Caco-2 (cell line): ENCODE measurements around the gene HOXA11. TPM values are rescaled to one million over a fixed set of nuclear protein-coding genes. Genes with fewer than 3 reads are reported as not detected.

Experiments used
- BruUV-seq: library from RNA; stranded (reverse); fragments of 400-500 nt; replicated peaks from 2 replicates; lab custom pipeline; 2021; lab: Mats Ljungman, UMichigan
- CTCF ChIA-PET: fragments of 300-600 bp; sonication (Branson Sonifier 250); formaldehyde crosslinking; loops from one replicate; lab custom pipeline; 2022; ENCODE audit warnings: antibody characterized with exemption; lab: Charles Lee
- POLR2A ChIA-PET: fragments of 300-600 bp; sonication (Branson Sonifier 250); formaldehyde crosslinking; loops from one replicate; lab custom pipeline; 2022; ENCODE audit warnings: antibody characterized with exemption; lab: Charles Lee
- DNase-seq, 2 experiments: peaks; one replicate each; pipeline versions ENCODE4 v3.0.0 to v3.0.0-alpha.2; 2020 to 2022
- H3K27me3 ChIP-seq: replicated peaks from 2 replicates; pipeline ENCODE4 v1.6.0; 2011; ENCODE audit warnings: low read length; ENCODE audit not compliant: control insufficient read depth, insufficient read depth
- H3K36me3 ChIP-seq: 2 replicates; pipeline ENCODE4 v1.5.1; 2011; ENCODE audit warnings: low read length; ENCODE audit not compliant: control insufficient read depth, insufficient read depth
- H3K4me1 ChIP-seq: fragments of 250-450 bp; sonication (Bioruptor Pico); 2 replicates; pipeline ENCODE4 v1.5.1; 2020; ENCODE audit warnings: mild to moderate bottlenecking
- H3K4me3 ChIP-seq: 2 replicates; pipeline ENCODE4 v1.5.1; 2011; ENCODE audit warnings: low read depth, mild to moderate bottlenecking, control low read depth, low read length
- H3K9me3 ChIP-seq: fragments of 250-450 bp; sonication (Bioruptor Pico); 2 replicates; pipeline ENCODE4 v1.5.1; 2020; ENCODE audit warnings: mild to moderate bottlenecking, moderate library complexity
- H3K27ac Mint-ChIP-seq: one replicate; pipeline ENCODE4 v1.8.0; 2022; ENCODE audit warnings: mixed read lengths; ENCODE audit not compliant: unreplicated experiment
- H3K27me3 Mint-ChIP-seq: one replicate; pipeline ENCODE4 v1.8.0; 2022; ENCODE audit warnings: mixed read lengths; ENCODE audit not compliant: insufficient read depth, unreplicated experiment
- H3K36me3 Mint-ChIP-seq: one replicate; pipeline ENCODE4 v1.8.0; 2022; ENCODE audit warnings: mild to moderate bottlenecking, mixed read lengths; ENCODE audit not compliant: insufficient read depth, unreplicated experiment
- H3K4me1 Mint-ChIP-seq: one replicate; pipeline ENCODE4 v1.8.0; 2022; ENCODE audit warnings: low read depth, mixed read lengths; ENCODE audit not compliant: unreplicated experiment
- H3K4me3 Mint-ChIP-seq: one replicate; pipeline ENCODE4 v1.8.0; 2022; ENCODE audit warnings: mild to moderate bottlenecking, moderate library complexity, mixed read lengths; ENCODE audit not compliant: unreplicated experiment
- H3K9me3 Mint-ChIP-seq: one replicate; pipeline ENCODE4 v1.8.0; 2022; ENCODE audit warnings: mixed read lengths; ENCODE audit not compliant: unreplicated experiment
- CTCF ChIP-seq, 2 experiments: fragments of 200-600 bp in 1 of 2; IDR thresholded peaks; 1 replicate in 1 of 2; 2 replicates in 1 of 2; pipeline versions ENCODE4 v1.5.1 to v1.8.0; 2011 to 2022; ENCODE audit warnings: antibody characterized with exemption in 1 of 2, control low read depth in 1 of 2, inconsistent platforms in 1 of 2, low read depth in 1 of 2, low read length in 1 of 2, mild to moderate bottlenecking in 1 of 2, moderate library complexity in 1 of 2; ENCODE audit not compliant: insufficient read depth in 1 of 2, severe bottlenecking in 1 of 2, unreplicated experiment in 1 of 2
- intact Hi-C: fragments of 100-400 bp; cut with micrococcal nuclease; formaldehyde crosslinking; loops from one replicate; pipeline ENCODE4 v1.10.0; 2022; ENCODE audit not compliant: unreplicated experiment
- total RNA-seq: library from RNA; stranded (reverse); gene quantifications from 2 replicates; pipeline ENCODE4 v1.2.3, GENCODE V29; 2022

HOXA11 gene
- total RNA-seq, 1 experiment from 2014 or later: 0.73 TPM

- peaks cover 5% of the 10 kb centered on the region for H3K27me3 Mint-ChIP-seq
- TF ChIP-seq CTCF (IDR thresholded peaks at IDR 0.05; ENCODE audit: insufficient read depth in 1 of 2, low read depth in 1 of 2, low read length in 1 of 2, severe bottlenecking in 1 of 2, unreplicated experiment in 1 of 2): no peak
- H3K4me1 Mint-ChIP-seq: peaks cover 6% of the 10 kb centered on the region
- BruUV-seq: no TSS peak
- no peaks in the 10 kb centered on the region for H3K36me3 ChIP-seq
- H3K9me3 Mint-ChIP-seq: no peaks in the 10 kb centered on the region
- H3K27me3 ChIP-seq: peaks cover under 1% of the 10 kb centered on the region
- no peaks in the 10 kb centered on the region for H3K36me3 Mint-ChIP-seq
- peaks cover 5% of the 10 kb centered on the region for H3K4me1 ChIP-seq
- intact Hi-C loops: no loop called here
- DNase-seq: no peak
- CTCF ChIA-PET: no interaction called here
- no peak overlapping the region for H3K4me3 Mint-ChIP-seq
- POLR2A ChIA-PET: interaction anchor here (0.6 kb wide), 1 partner anchor 76 kb away, joined by 3 read pairs; no protein-coding TSS in a partner anchor
- H3K9me3 ChIP-seq: no peaks in the 10 kb centered on the region
- no peak overlapping the region for H3K4me3 ChIP-seq
- H3K27ac Mint-ChIP-seq: no peak overlapping the region
Observed at GRCh38 chr7:27203964-27204594, 19.0 kb upstream of the HOXA11 start.

GRCh38 chr7:27203365-27203953, 18.4 kb upstream of the HOXA11 start:
- no peaks in the 10 kb centered on the region for H3K9me3 ChIP-seq
- H3K27me3 ChIP-seq: peaks cover 2% of the 10 kb centered on the region

GRCh38 chr7:27202862-27203134, 17.8 kb upstream of the HOXA11 start:
- POLR2A ChIA-PET: no interaction called here
- CTCF ChIA-PET: no interaction called here
- no peaks in the 10 kb centered on the region for H3K9me3 Mint-ChIP-seq
- BruUV-seq: no TSS peak
- H3K36me3 Mint-ChIP-seq: no peaks in the 10 kb centered on the region
- Histone ChIP-seq H3K27me3 (peaks cover 2% of the 10 kb centered on the region), H3K4me1 (peaks cover 8% of the 10 kb centered on the region), H3K36me3 (no peaks in the 10 kb centered on the region), H3K9me3 (no peaks in the 10 kb centered on the region), H3K4me3 (no peak overlapping the region)
- intact Hi-C loops: no loop called here
- no peaks in the 10 kb centered on the region for H3K4me1 Mint-ChIP-seq
- TF ChIP-seq CTCF (IDR thresholded peaks at IDR 0.05; ENCODE audit: insufficient read depth in 1 of 2, low read depth in 1 of 2, low read length in 1 of 2, severe bottlenecking in 1 of 2, unreplicated experiment in 1 of 2): no peak
- no peak for DNase-seq
- peaks cover 11% of the 10 kb centered on the region for H3K27me3 Mint-ChIP-seq
- H3K27ac Mint-ChIP-seq: no peak overlapping the region
- H3K4me3 Mint-ChIP-seq: no peak overlapping the region

More at GRCh38 chr7:27203365-27203953, 18.4 kb upstream of the HOXA11 start:
- Mint-ChIP-seq H3K27me3 (peaks cover 5% of the 10 kb centered on the region), H3K27ac (no peak overlapping the region), H3K4me3 (no peak overlapping the region), H3K4me1 (peaks cover 4% of the 10 kb centered on the region), H3K36me3 (no peaks in the 10 kb centered on the region), H3K9me3 (no peaks in the 10 kb centered on the region)
- ChIA-PET POLR2A (no interaction called here), CTCF (no interaction called here)
- Histone ChIP-seq H3K4me1 (peaks cover 8% of the 10 kb centered on the region), H3K36me3 (no peaks in the 10 kb centered on the region), H3K4me3 (no peak overlapping the region)
- no TSS peak for BruUV-seq
- no peak for DNase-seq
- intact Hi-C loops: no loop called here
- no peak for TF ChIP-seq CTCF (IDR thresholded peaks at IDR 0.05; ENCODE audit: insufficient read depth in 1 of 2, low read depth in 1 of 2, low read length in 1 of 2, severe bottlenecking in 1 of 2, unreplicated experiment in 1 of 2)
